Measurements from ENCODE around the gene TLX2.
"Not testable (repeated sequence)": the region's sequence is repeated elsewhere in the genome, so short reads cannot be mapped to it uniquely, and the experiment has no call there.

Gene TLX2

GRCh38 chr2:74561022-74561421, 46.8 kb downstream of the TLX2 start:
- H3K4me1 ChIP-seq (ENCODE audit: control insufficient read depth, insufficient read depth, low read length); H3K27me3 ChIP-seq (ENCODE audit: control insufficient read depth, insufficient read depth, low read length); H3K4me3 ChIP-seq (ENCODE audit: low read length); H3K9ac ChIP-seq (ENCODE audit: low read length); H3K36me3 ChIP-seq (ENCODE audit: control insufficient read depth, insufficient read depth, low read length); H3K27ac ChIP-seq (ENCODE audit: low read depth, low read length): not testable (repeated sequence)

- no peak overlapping the region for H3K27ac ChIP-seq (ENCODE audit: low read depth, low read length)
- no peaks in the 10 kb centered on the region for H3K4me1 ChIP-seq (ENCODE audit: control insufficient read depth, insufficient read depth, low read length)
- H3K9ac ChIP-seq (ENCODE audit: low read length) = no peak overlapping the region
- H3K27me3 ChIP-seq (ENCODE audit: control insufficient read depth, insufficient read depth, low read length) = no peaks in the 10 kb centered on the region
- H3K4me3 ChIP-seq (ENCODE audit: low read length) = no peak overlapping the region
- no peaks in the 10 kb centered on the region for H3K36me3 ChIP-seq (ENCODE audit: control insufficient read depth, insufficient read depth, low read length)
These were observed 48.0 kb downstream of the TLX2 start for GRCh38 chr2:74562126-74562775.

GRCh38 chr2:74564222-74564621, 50.0 kb downstream of the TLX2 start:
- H3K36me3 ChIP-seq (ENCODE audit: control insufficient read depth, insufficient read depth, low read length) = no peaks in the 10 kb centered on the region
- H3K9ac ChIP-seq (ENCODE audit: low read length) = no peak overlapping the region
- no peak overlapping the region for H3K27ac ChIP-seq (ENCODE audit: low read depth, low read length)
- no peaks in the 10 kb centered on the region for H3K4me1 ChIP-seq (ENCODE audit: control insufficient read depth, insufficient read depth, low read length)
- H3K4me3 ChIP-seq (ENCODE audit: low read length) = no peak overlapping the region
- no peaks in the 10 kb centered on the region for H3K27me3 ChIP-seq (ENCODE audit: control insufficient read depth, insufficient read depth, low read length)

- no peaks in the 10 kb centered on the region for H3K36me3 ChIP-seq (ENCODE audit: control insufficient read depth, insufficient read depth, low read length)
- H3K27ac ChIP-seq (ENCODE audit: low read depth, low read length) = no peak overlapping the region
- H3K9ac ChIP-seq (ENCODE audit: low read length) = no peak overlapping the region
- no peaks in the 10 kb centered on the region for H3K4me1 ChIP-seq (ENCODE audit: control insufficient read depth, insufficient read depth, low read length)
- no peak overlapping the region for H3K4me3 ChIP-seq (ENCODE audit: low read length)
- no peaks in the 10 kb centered on the region for H3K27me3 ChIP-seq (ENCODE audit: control insufficient read depth, insufficient read depth, low read length)
These were observed 52.0 kb downstream of the TLX2 start for GRCh38 chr2:74566076-74566753.

GRCh38 chr2:74566754-74567085, 52.5 kb downstream of the TLX2 start:
- Histone ChIP-seq H3K4me3 (ENCODE audit: low read length) (no peak overlapping the region), H3K4me1 (ENCODE audit: control insufficient read depth, insufficient read depth, low read length) (no peaks in the 10 kb centered on the region), H3K27me3 (ENCODE audit: control insufficient read depth, insufficient read depth, low read length) (no peaks in the 10 kb centered on the region), H3K27ac (ENCODE audit: low read depth, low read length) (no peak overlapping the region), H3K36me3 (ENCODE audit: control insufficient read depth, insufficient read depth, low read length) (no peaks in the 10 kb centered on the region), H3K9ac (ENCODE audit: low read length) (no peak overlapping the region)
